Hippocampal formation (tissue), 2 donors: ENCODE results near the gene TTF2.

Source experiments
- DNase-seq, 2 donors: peaks; one replicate each; lab custom pipeline; 2025; lab: John Stamatoyannopoulos, UW

Gene TTF2

GRCh38 chr1:117046781-117047180 lies 13.3 kb upstream of the TTF2 start:
- DNase-seq: no peak

- no peak for DNase-seq
Measured at GRCh38 chr1:117047271-117047670, 12.9 kb upstream of the TTF2 start.

GRCh38 chr1:117049857-117050256 lies 10.3 kb upstream of the TTF2 start:
- DNase-seq: no peak

- DNase-seq: no peak
Measured at GRCh38 chr1:117051224-117052064, 8.7 kb upstream of the TTF2 start.

GRCh38 chr1:117054068-117054467 lies 6.1 kb upstream of the TTF2 start:
- no peak for DNase-seq

GRCh38 chr1:117058810-117059209 lies 1.3 kb upstream of the TTF2 start:
- DNase-seq: no peak

GRCh38 chr1:117059334-117059677 lies 820 bp upstream of the TTF2 start:
- no peak for DNase-seq

- DNase-seq: no peak
Measured at GRCh38 chr1:117060441-117061317, 553 bp downstream of the TTF2 start.

GRCh38 chr1:117061986-117062415 lies 1.9 kb downstream of the TTF2 start:
- DNase-seq: no peak

- DNase-seq: no peak
Measured at GRCh38 chr1:117066367-117066766, 6.2 kb downstream of the TTF2 start.

GRCh38 chr1:117067533-117068370 lies 7.6 kb downstream of the TTF2 start:
- peak; percentile 42 to 73 for DNase-seq

GRCh38 chr1:117068580-117068979 lies 8.5 kb downstream of the TTF2 start:
- peak in 1 of 2 donors; percentile 17 for DNase-seq

- no peak for DNase-seq
Measured at GRCh38 chr1:117069220-117069844, 9.2 kb downstream of the TTF2 start.

- DNase-seq: no peak
Measured at GRCh38 chr1:117070124-117070523, 10.0 kb downstream of the TTF2 start.

- DNase-seq: no peak
Measured at GRCh38 chr1:117076648-117077047, 16.5 kb downstream of the TTF2 start.

GRCh38 chr1:117077267-117077666 lies 17.1 kb downstream of the TTF2 start:
- DNase-seq: no peak

GRCh38 chr1:117079737-117080136 lies 19.6 kb downstream of the TTF2 start:
- DNase-seq: no peak

GRCh38 chr1:117084231-117084630 lies 24.1 kb downstream of the TTF2 start:
- DNase-seq: no peak

- DNase-seq: no peak
Measured at GRCh38 chr1:117087686-117088085, 27.6 kb downstream of the TTF2 start.

GRCh38 chr1:117089996-117090395 lies 29.9 kb downstream of the TTF2 start:
- no peak for DNase-seq

- no peak for DNase-seq
Measured at GRCh38 chr1:117092594-117092993, 32.5 kb downstream of the TTF2 start.

GRCh38 chr1:117093091-117093534 lies 33.0 kb downstream of the TTF2 start:
- DNase-seq: peak; percentile 4 to 41
